ENCODE measurements around the gene IGFBP6. TPM values are rescaled to one million over a fixed set of nuclear protein-coding genes. Genes with fewer than 3 reads are reported as not detected.

IGFBP6 gene
- total and polyA plus RNA-seq, 9 of the 15 experiments (the other 6 are each of a cell fraction or from before 2014, with no cell fraction given): 0.15 to 1.4 (median 0.54) TPM

GRCh38 chr12:53099071-53099882, 1.8 kb downstream of the IGFBP6 start (continued):
- TF ChIP-seq RBFOX2 (IDR thresholded peaks at IDR 0.05; ENCODE audit: low read depth, low read length): no peak
- no peak for TF ChIP-seq BRD9 (IDR thresholded peaks at IDR 0.05; ENCODE audit: low read depth, partially characterized antibody)
- no peak for TF ChIP-seq LARP7 (IDR thresholded peaks at IDR 0.05)
- no peak for TF ChIP-seq ETS2 (tag; IDR thresholded peaks at IDR 0.05; ENCODE audit: borderline replicate concordance, poor library complexity, severe bottlenecking)
- TF ChIP-seq HMGXB4 (CRISPR knock-in tag; IDR thresholded peaks at IDR 0.05): no peak
- TF ChIP-seq KDM1A (IDR thresholded peaks at IDR 0.05): peak in 1 of 2 experiments; percentile 52; a peak in 1 of 4 replicates
- TF ChIP-seq ARID3B (CRISPR knock-in tag; IDR thresholded peaks at IDR 0.05; ENCODE audit: borderline replicate concordance): no peak
- no peak for TF ChIP-seq ZNF318 (IDR thresholded peaks at IDR 0.05; ENCODE audit: borderline replicate concordance in 1 of 2, low read depth in 1 of 2)
- no peak for TF ChIP-seq MED1 (CRISPR knock-in tag; IDR thresholded peaks at IDR 0.05; ENCODE audit: borderline replicate concordance)
- no peak for TF ChIP-seq HDAC6 (IDR thresholded peaks at IDR 0.05; ENCODE audit: low read depth, low read length)
- TF ChIP-seq RCOR1 (IDR thresholded peaks at IDR 0.05; ENCODE audit: borderline replicate concordance in 1 of 2, low read depth in 2 of 2, low read length in 2 of 2): peak in 1 of 2 experiments; percentile 67; a peak in 1 of 4 replicates
- peak; percentile 72; the same call in 1 of the 2 replicates for TF ChIP-seq JUN (IDR thresholded peaks at IDR 0.05; ENCODE audit: borderline replicate concordance, low read depth, low read length)
- TF ChIP-seq JUN (CRISPR knock-in tag; IDR thresholded peaks at IDR 0.05; ENCODE audit: borderline replicate concordance): no peak
- TF ChIP-seq JUNB (CRISPR knock-in tag; conservative IDR thresholded peaks at IDR 0.05): no peak
